AG09309 (cell line): Measurements from ENCODE around the gene FGF14.

Experiments used
- DNase-seq: peaks from one replicate; pipeline ENCODE4 v3.0.0-alpha.2; 2010; ENCODE audit warnings: low read depth
- H3K4me3 ChIP-seq: 2 replicates; pipeline ENCODE4 v1.5.1; 2011; ENCODE audit warnings: mild to moderate bottlenecking, low read depth, low read length, moderate library complexity; ENCODE audit not compliant: control insufficient read depth
- TF ChIP-seq, protein P1 (sequence below): IDR thresholded peaks from 2 replicates; pipeline ENCODE4 v1.5.1; 2011; ENCODE audit warnings: mild to moderate bottlenecking, low read depth, low read length, inconsistent platforms; ENCODE audit not compliant: insufficient read depth, control insufficient read depth; ENCODE audit errors: missing control alignments

FGF14 gene

DNA sequence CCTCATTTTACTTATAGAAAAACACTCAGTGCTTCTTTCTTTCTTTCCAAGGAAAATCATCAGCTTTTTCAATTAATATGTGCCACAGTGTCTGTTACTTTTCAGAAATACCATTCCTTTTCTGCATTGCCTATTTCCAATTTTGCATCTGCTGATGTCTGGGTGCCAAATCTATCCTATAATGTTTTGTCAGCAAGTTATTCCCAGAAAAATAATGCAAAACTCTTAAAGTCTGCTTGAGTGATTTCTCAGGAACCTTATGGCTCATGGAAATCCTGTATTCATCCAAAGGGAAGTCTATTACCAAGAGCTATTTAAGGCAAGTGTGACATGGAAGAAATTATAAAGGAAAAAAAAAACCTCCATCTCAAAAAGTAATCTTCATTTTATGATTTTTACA, 224.4 kb downstream of the FGF14 start:
- DNase-seq, result no peak
- H3K4me3 ChIP-seq, result no peak overlapping the region
- TF ChIP-seq, protein P1, sequence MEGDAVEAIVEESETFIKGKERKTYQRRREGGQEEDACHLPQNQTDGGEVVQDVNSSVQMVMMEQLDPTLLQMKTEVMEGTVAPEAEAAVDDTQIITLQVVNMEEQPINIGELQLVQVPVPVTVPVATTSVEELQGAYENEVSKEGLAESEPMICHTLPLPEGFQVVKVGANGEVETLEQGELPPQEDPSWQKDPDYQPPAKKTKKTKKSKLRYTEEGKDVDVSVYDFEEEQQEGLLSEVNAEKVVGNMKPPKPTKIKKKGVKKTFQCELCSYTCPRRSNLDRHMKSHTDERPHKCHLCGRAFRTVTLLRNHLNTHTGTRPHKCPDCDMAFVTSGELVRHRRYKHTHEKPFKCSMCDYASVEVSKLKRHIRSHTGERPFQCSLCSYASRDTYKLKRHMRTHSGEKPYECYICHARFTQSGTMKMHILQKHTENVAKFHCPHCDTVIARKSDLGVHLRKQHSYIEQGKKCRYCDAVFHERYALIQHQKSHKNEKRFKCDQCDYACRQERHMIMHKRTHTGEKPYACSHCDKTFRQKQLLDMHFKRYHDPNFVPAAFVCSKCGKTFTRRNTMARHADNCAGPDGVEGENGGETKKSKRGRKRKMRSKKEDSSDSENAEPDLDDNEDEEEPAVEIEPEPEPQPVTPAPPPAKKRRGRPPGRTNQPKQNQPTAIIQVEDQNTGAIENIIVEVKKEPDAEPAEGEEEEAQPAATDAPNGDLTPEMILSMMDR, result no peak

GRCh38 chr13:102176846-102177245, 225.0 kb downstream of the FGF14 start:
- no peak overlapping the region for H3K4me3 ChIP-seq
- TF ChIP-seq, protein P1, result no peak
- no peak for DNase-seq

DNA sequence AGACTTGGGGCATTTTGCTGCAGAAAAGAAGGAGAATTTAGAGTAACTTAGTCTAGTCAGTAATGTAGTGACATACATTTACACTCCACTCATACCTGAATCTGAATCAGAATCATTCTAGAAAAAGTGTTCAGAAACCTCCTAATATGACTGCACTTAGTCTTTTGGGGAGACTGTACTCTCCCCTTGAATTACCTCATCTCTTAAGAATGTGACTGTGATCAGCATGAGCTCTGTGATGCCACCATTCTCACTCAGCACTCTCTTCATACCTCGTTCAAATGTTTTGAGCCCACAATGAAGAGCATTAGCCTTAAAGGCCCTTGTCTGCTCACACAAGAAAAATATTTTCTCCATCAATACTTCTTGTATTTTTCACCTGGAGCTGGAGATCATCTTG, 229.4 kb downstream of the FGF14 start:
- no peak overlapping the region for H3K4me3 ChIP-seq
- DNase-seq, result no peak
- TF ChIP-seq, protein P1, result no peak

GRCh38 chr13:102170305-102170704, 231.5 kb downstream of the FGF14 start:
- TF ChIP-seq, protein P1, result no peak
- H3K4me3 ChIP-seq, result no peak overlapping the region
- DNase-seq, result no peak

- DNase-seq, result no peak
- TF ChIP-seq, protein P1, result no peak
- no peak overlapping the region for H3K4me3 ChIP-seq
These were observed 232.3 kb downstream of the FGF14 start for GRCh38 chr13:102169471-102170015.

DNA sequence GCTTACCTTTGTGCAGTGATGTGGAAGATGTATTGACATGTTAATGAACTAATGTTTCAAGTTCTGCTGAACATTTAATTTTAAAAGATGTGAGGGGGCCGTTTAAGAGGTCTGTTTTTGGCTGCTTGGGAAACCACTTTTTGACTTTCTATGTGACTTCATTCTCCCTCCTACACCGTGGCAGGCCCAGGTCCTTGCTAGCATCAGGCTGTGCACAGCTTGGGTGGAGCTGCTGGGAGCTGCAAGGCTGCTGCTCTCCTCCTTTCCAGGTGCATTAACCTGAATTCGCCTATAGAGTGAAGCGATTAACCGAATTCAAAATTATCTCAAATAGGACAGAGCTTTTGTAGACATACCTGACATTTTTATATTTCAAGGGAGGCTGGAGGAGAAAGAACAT, 249.1 kb downstream of the FGF14 start:
- DNase-seq, result no peak
- no peak overlapping the region for H3K4me3 ChIP-seq
- TF ChIP-seq, protein P1, result no peak

DNA sequence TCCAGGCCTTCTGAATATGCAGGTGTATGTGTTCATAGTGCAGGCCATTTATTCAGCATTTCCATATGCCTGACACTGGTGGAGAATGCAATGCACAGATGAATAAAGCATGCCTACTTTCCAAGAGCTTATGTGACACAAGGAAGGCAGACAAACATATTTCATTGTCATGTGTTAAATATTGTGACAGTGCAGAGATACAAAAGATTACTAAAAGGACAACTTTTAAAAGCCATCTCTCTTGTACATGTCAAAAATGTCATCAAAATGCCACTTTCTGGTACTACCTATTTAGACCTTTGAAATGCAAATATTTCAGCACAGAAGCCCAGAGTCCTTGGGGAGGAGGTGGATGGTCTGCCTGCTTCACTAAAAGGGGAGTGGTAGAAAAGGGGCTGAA, 254.5 kb downstream of the FGF14 start:
- no peak overlapping the region for H3K4me3 ChIP-seq
- DNase-seq, result no peak
- TF ChIP-seq, protein P1, result no peak
